Activated naive CD4-positive, alpha-beta T cell treated with anti-CD3 and anti-CD28 coated beads for 36 hours (primary cell): Measurements from ENCODE around the gene TOX2. TPM values are rescaled to one million over a fixed set of nuclear protein-coding genes. Genes with fewer than 3 reads are reported as not detected.

Source experiments
- CTCF ChIA-PET: fragments of 350-600 bp; sonication (Branson Sonifier 250); formaldehyde crosslinking; loops from one replicate; lab custom pipeline; 2021; ENCODE audit warnings: antibody characterized with exemption; lab: Charles Lee
- DNase-seq: peaks from one replicate; pipeline ENCODE4 v3.0.0-alpha.2; 2020
- H3K27ac Mint-ChIP-seq: one replicate; pipeline ENCODE4 v1.8.0; 2021; ENCODE audit warnings: mild to moderate bottlenecking, mixed read lengths
- H3K27me3 Mint-ChIP-seq: one replicate; pipeline ENCODE4 v1.8.0; 2021; ENCODE audit warnings: low read depth, mixed read lengths
- H3K36me3 Mint-ChIP-seq: one replicate; pipeline ENCODE4 v1.8.0; 2021; ENCODE audit warnings: low read depth, mixed read lengths
- H3K4me1 Mint-ChIP-seq: one replicate; pipeline ENCODE4 v1.8.0; 2021; ENCODE audit warnings: low read depth, mixed read lengths
- H3K4me3 Mint-ChIP-seq: one replicate; pipeline ENCODE4 v1.8.0; 2021; ENCODE audit warnings: mild to moderate bottlenecking, moderate library complexity, mixed read lengths
- H3K9me3 Mint-ChIP-seq: one replicate; pipeline ENCODE4 v1.8.0; 2021; ENCODE audit warnings: mixed read lengths
- intact Hi-C: fragments of 100-400 bp; cut with micrococcal nuclease; formaldehyde crosslinking; loops from one replicate; pipeline ENCODE4 v1.15.1; 2023
- total RNA-seq, 2 experiments: library from RNA; stranded (reverse); gene quantifications; one replicate each; pipeline ENCODE4 v1.2.3, GENCODE V29; 2021

TOX2 gene
- total RNA-seq, 2 experiments from 2014 or later, result 1.2 to 1.6 TPM

DNA sequence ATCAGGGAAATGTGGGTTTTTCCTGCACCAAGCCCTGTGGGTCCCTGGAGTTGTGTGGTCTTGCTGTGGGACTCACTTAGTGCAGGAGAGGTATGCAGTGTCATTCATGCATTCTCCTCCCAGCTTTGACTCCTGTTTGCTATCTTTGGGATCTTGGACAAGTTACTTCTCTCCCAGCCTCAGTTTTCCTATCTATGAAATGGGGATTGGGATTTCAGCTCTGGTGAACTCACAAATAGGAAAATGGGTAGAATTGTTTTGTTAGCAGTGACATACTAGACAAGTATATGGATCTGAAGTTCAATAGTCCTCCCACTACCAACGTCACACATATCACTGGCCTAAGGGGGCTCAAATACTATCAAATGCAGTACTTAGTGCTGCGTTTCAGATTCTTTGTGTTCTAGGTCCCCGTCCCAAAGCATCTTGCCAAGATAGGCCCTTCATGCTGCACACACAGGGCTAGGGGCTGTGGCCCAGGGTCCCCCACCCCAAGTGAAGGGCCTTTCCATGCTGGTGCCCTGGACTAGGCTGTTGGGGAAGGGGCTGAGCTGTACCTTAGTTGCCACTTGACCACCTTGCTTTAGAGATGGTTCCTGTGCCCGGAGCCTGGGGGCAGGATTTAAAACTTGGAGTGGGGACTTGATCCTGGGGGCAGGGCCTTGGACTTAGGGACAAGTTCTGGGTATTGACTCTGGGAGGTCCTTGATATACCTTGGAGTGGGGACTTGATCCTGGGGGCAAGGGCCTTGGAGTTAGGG lies 98.0 kb downstream of the TOX2 start:
- no peaks in the 10 kb centered on the region for H3K9me3 Mint-ChIP-seq
- CTCF ChIA-PET, result interaction anchor here (0.9 kb wide), 1 partner anchor 10 kb away, joined by 3 read pairs; no protein-coding TSS in a partner anchor

DNA sequence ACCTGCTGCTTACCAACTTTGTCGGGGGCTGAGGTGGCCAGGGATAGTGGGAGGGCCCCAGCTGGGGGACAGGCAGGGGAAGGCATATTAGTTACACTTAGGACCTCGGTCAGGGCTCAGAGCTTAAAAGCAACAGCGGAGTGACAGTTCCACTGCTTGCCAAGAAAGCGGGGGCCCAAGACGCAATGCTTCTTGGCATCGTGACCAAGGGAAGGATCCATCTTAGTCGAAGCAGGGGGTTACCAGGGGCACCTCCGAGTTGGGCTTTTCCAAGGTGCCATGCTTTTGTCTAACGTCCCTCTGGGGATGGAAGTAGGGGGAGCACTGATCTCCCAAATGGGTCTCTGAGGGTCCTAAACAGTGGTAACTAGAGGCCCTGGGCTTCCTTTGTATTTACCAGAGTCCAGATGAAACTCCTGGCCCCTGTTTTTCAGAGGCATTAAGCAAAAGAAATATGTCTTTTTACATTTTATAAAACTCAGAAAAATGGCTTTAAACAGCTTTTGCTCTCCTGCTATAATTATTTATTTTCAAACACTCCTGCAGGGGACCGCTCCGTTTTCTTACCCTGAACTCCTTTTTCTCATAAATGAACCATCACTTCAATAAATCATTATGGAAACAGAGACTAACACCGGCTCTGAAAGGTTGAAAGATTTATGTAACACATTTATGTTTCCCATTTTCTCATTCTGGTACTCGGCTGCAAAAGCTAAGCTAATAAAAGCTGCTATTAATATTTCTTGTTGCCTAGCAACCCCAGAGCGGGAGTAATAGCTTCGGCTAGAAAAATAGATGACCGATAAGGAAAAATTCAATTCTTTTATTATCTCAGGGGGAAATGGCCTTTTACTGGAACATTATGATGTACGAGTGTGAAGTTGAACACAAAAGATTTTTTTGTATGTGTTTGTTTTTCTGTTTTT lies 100.4 kb downstream of the TOX2 start:
- no peak overlapping the region for H3K27ac Mint-ChIP-seq
- intact Hi-C loops, result loop anchor here (5.0 kb wide), 1 partner anchor 847 kb away; no protein-coding TSS in a partner anchor
- no peaks in the 10 kb centered on the region for H3K36me3 Mint-ChIP-seq
- CTCF ChIA-PET, result interaction anchor here (0.6 kb wide), 2 partner anchors 59 to 444 kb away, joined by 4 to 5 read pairs; no protein-coding TSS in a partner anchor
- H3K4me3 Mint-ChIP-seq, result no peak overlapping the region
- H3K9me3 Mint-ChIP-seq, result no peaks in the 10 kb centered on the region
- no peak for DNase-seq
- peaks cover 37% of the 10 kb centered on the region for H3K4me1 Mint-ChIP-seq
- H3K27me3 Mint-ChIP-seq, result peaks cover 2% of the 10 kb centered on the region

More for the DNA sequence above, 98.0 kb downstream of the TOX2 start:
- peaks cover 2% of the 10 kb centered on the region for H3K27me3 Mint-ChIP-seq
- no peaks in the 10 kb centered on the region for H3K36me3 Mint-ChIP-seq
- intact Hi-C loops, result no loop called here
- H3K4me1 Mint-ChIP-seq, result peaks cover 21% of the 10 kb centered on the region
- H3K4me3 Mint-ChIP-seq, result no peak overlapping the region
- no peak for DNase-seq
- H3K27ac Mint-ChIP-seq, result no peak overlapping the region

DNA sequence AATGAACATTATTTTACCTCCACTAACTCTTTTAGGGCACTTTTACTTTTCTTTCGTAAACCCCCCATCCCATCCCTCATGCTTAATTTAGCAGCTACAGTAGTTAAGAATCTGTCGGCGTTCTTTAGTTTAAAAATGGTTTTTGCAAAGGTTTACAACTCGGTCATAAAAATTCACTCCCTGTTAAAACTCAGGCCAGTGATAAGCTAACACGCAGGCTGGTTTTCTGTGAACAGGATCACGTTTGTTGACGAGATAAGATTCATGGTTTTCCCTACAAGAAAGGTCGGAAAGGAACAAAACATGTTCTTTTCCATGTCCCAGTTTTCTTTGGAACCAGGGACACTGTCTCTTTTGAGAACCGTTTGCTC lies 101.1 kb downstream of the TOX2 start:
- Mint-ChIP-seq H3K4me1 (peaks cover 34% of the 10 kb centered on the region), H3K36me3 (no peaks in the 10 kb centered on the region), H3K9me3 (no peaks in the 10 kb centered on the region), H3K27ac (no peak overlapping the region), H3K4me3 (no peak overlapping the region), H3K27me3 (peaks cover 2% of the 10 kb centered on the region)
- no peak for DNase-seq
- CTCF ChIA-PET, result no interaction called here
- intact Hi-C loops, result loop anchor here (5.0 kb wide), 1 partner anchor 847 kb away; no protein-coding TSS in a partner anchor

DNA sequence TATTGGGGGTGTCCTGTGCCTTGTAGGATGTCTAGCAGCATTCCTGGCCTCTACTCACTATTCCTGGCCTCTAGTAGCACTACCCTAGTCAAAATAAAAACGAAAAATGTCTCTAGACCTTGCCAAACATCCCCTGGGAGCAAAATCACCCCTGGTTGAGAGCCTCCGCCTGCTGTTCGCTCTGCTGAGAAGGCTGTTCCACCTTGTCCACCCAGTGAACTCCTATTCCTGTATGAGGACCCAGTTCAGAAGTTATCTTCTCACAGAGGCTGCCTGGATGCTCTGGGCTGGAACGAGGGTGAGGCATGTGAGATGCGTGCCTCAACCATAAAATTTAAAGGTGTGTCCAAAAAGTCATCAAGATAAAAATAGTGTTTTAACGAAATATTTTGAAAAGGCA lies 101.9 kb downstream of the TOX2 start:
- no peak overlapping the region for H3K27ac Mint-ChIP-seq
- CTCF ChIA-PET, result no interaction called here

DNA sequence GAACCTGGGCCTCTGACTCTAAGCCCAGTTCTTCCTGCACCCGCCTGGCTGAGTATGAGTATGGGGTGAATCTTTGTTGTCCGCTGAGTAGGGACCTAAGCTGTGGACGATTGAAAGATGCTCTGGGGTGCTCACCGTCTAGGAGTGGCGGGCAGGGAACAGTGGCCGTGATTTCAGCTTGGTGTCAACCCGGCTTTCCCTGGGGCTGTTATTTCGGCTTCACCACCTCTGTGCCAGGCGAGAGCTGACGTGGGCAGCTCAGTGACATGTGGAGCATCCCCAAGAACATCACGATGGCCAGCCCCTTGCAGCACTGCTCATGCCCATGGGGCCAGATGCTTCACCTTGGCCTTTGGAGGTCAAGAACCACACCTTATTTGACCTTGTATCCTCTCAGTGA lies 102.6 kb downstream of the TOX2 start:
- Mint-ChIP-seq H3K4me3 (no peak overlapping the region), H3K27ac (no peak overlapping the region), H3K4me1 (peaks cover 25% of the 10 kb centered on the region), H3K9me3 (no peaks in the 10 kb centered on the region), H3K36me3 (no peaks in the 10 kb centered on the region), H3K27me3 (no peaks in the 10 kb centered on the region)
- intact Hi-C loops, result loop anchor here (5.0 kb wide), 1 partner anchor 845 kb away; no protein-coding TSS in a partner anchor
- CTCF ChIA-PET, result interaction anchor here (1.6 kb wide), 1 partner anchor 12 kb away, joined by 4 read pairs; no protein-coding TSS in a partner anchor
- no peak for DNase-seq

More for the DNA sequence above, 101.9 kb downstream of the TOX2 start:
- Mint-ChIP-seq H3K4me3 (no peak overlapping the region), H3K36me3 (no peaks in the 10 kb centered on the region), H3K9me3 (no peaks in the 10 kb centered on the region), H3K27me3 (no peaks in the 10 kb centered on the region), H3K4me1 (peaks cover 31% of the 10 kb centered on the region)
- DNase-seq, result no peak
- intact Hi-C loops, result loop anchor here (5.0 kb wide), 1 partner anchor 846 kb away; no protein-coding TSS in a partner anchor

DNA sequence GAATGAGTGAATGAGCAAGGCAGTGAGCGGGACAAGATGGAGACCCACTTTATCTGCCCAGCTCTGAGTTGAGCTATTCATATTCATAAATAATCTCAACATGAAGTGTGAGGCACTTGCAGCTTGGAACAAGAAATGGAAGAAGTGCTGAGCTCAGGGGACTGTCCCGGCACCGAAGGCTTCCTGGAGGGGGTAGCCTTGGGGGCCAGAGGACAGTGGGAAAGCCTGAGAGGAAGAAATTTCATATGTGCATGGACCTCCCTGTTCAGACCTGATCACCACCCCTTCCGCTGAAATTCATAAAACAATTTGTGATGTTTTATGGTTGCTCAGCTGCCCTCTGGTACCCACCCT lies 103.2 kb downstream of the TOX2 start:
- H3K4me1 Mint-ChIP-seq, result peaks cover 23% of the 10 kb centered on the region
- no peak overlapping the region for H3K27ac Mint-ChIP-seq
- no peak overlapping the region for H3K4me3 Mint-ChIP-seq
- intact Hi-C loops, result loop anchor here (2.0 to 5.0 kb wide), 2 partner anchors 63 to 844 kb away; no protein-coding TSS in a partner anchor
- no peaks in the 10 kb centered on the region for H3K36me3 Mint-ChIP-seq
- H3K9me3 Mint-ChIP-seq, result no peaks in the 10 kb centered on the region
- DNase-seq, result no peak
- no peaks in the 10 kb centered on the region for H3K27me3 Mint-ChIP-seq
- CTCF ChIA-PET, result interaction anchor here (1.6 kb wide), 1 partner anchor 11 kb away, joined by 4 read pairs; no protein-coding TSS in a partner anchor

DNA sequence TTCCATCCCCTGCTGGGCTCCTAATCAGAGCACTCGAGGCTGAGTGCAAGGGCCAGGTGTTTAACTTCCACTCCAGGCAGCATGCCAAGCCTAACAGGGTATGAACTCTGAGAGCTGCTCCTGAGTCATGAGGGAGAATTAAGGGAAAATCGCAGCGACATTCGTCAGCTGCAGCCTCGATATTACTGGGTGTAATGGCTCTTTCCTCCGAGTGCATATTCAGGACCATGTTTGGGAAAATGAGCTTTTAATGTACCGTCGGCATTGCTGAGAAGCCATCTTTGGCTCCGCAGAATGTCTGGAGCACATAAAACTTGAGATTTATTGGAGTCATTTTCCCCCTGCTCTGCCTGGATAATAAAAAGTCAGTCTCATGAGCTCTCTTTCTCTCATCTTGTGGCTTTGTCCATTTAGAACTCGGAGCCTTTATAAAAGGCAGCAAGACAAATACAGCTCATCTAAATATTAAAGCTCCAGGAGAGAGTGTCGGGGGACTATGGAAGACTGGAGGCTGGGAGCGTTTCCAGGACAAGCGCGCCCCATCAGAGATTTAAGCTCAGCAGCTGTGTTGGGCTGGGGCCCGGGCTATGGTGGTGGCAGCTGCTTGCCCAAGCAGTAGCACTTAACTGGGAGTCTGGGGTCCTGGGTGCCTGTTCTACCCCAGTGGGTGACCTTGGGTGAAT lies 103.7 kb downstream of the TOX2 start:
- no peak overlapping the region for H3K27ac Mint-ChIP-seq

DNA sequence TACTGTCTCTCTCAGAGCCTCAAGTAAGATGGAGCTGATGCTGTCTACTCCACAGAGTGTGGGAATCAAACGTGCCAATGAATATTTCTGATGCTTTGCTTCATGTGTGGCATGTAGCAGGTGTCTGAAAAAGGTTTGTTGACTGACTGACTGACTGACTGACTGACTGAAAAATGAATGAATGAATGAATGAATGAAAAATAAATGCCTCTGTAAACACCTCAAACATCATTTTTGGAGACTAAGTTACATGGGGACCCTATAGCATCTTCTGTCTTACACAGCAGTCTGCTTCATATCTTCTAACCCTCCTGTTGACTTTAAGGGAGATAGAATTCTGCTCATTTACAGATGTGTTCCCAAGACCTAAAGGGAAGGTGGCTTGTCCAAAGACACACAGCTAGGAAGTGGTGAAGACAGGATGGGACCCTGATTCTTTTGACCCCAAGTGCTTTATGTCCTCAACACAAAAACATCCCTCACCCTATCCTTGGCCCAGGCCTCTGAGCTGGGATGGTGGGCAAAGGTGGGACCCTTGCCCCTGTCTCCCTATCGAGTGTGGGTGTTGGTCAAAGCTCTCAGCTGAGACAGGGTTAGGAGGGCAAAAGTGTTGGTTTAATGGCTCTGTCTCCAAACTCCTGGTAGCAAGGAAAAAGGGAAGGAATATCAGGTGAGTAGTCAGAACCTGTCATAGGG lies 104.4 kb downstream of the TOX2 start:
- no peaks in the 10 kb centered on the region for H3K36me3 Mint-ChIP-seq
- peaks cover 23% of the 10 kb centered on the region for H3K4me1 Mint-ChIP-seq
- H3K27me3 Mint-ChIP-seq, result no peaks in the 10 kb centered on the region
- H3K4me3 Mint-ChIP-seq, result peak overlapping the region; percentile 56
- no peak for DNase-seq
- H3K27ac Mint-ChIP-seq, result peak overlapping the region; percentile 72
- intact Hi-C loops, result loop anchor here (2.0 to 5.0 kb wide), 2 partner anchors 64 to 843 kb away; no protein-coding TSS in a partner anchor
- no peaks in the 10 kb centered on the region for H3K9me3 Mint-ChIP-seq
- CTCF ChIA-PET, result no interaction called here

More for the DNA sequence above, 103.7 kb downstream of the TOX2 start:
- Mint-ChIP-seq H3K9me3 (no peaks in the 10 kb centered on the region), H3K4me1 (peaks cover 23% of the 10 kb centered on the region), H3K36me3 (no peaks in the 10 kb centered on the region), H3K27me3 (no peaks in the 10 kb centered on the region), H3K4me3 (no peak overlapping the region)
- intact Hi-C loops, result loop anchor here (2.0 to 5.0 kb wide), 2 partner anchors 64 to 844 kb away; no protein-coding TSS in a partner anchor
- CTCF ChIA-PET, result interaction anchor here (1.6 kb wide), 1 partner anchor 10 kb away, joined by 4 read pairs; no protein-coding TSS in a partner anchor
- DNase-seq, result no peak

DNA sequence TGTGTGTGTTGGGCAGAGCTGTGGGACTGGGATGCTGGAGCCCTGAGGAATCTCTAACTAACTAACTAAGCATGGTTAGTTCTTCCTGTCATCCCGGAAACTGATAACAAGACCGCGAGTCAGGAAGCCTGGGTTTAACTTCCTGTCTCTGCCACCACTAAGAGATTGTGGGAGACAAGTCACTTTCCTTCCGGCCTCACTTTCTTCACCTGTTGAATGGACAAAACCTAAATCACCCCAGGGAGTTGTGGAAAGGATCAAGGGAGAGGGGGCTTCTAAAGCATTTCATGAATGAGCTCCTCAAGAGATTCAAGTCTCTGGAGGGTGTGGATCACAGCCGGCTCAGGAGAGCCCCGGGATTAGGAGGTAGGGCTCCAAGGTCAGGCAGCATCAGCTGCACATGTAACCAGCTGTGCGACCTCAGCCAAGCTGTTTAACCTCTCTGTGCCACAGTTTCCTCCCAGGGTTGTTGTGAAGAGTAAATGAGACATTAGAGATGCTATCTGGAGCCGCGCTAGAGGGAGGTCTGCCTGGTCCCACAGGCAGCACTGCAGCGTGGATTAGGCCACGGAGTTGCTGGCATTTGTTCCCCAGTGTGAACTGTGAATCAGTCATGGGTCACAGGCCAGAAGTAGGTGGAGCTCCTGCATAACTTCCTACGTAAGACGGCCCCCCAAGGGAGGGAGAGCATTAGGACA lies 105.1 kb downstream of the TOX2 start:
- Mint-ChIP-seq H3K4me3 (peak overlapping the region; percentile 56), H3K36me3 (no peaks in the 10 kb centered on the region), H3K27ac (peak overlapping the region; percentile 72), H3K27me3 (no peaks in the 10 kb centered on the region), H3K4me1 (peaks cover 23% of the 10 kb centered on the region), H3K9me3 (no peaks in the 10 kb centered on the region)
- CTCF ChIA-PET, result no interaction called here
- intact Hi-C loops, result loop anchor here (2.0 to 5.0 kb wide), 2 partner anchors 65 to 843 kb away; no protein-coding TSS in a partner anchor
- DNase-seq, result peak; percentile 64

DNA sequence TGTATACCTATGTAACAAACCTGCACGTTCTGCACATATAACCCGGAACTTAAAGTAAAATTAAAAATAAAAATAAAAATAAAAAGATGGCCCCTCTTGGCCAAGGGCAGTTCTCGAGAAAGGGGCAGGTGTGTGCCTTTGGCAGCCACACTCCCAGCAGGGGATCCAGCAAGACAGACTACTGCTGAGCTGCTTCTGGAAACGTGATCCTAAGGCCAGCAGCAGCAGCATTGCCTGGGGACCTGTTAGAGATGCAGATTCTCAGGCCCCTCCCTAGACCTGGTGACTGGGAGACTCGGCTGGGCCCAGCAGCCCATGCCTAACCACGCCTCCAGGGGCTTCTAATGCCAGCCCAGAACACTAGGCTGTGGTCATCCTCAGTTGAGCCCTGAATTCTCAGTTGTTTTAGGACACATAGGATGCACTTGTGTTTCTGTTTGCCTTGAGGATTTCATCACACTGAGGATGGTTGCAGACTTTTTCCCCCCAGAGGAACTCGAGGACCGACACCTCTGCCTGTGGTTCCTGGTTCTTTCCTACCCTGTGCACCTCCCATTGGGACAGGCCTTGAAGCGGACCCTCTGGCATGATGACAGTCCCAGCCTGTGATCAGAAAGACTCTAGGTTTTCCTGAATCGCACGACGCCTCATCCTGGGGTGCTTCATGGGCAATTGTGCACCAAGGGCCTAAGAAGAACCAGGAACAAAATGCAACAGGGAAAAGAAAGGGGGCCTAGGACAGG lies 105.9 kb downstream of the TOX2 start:
- no peaks in the 10 kb centered on the region for H3K36me3 Mint-ChIP-seq
- H3K4me3 Mint-ChIP-seq, result no peak overlapping the region
- no peaks in the 10 kb centered on the region for H3K9me3 Mint-ChIP-seq
- CTCF ChIA-PET, result no interaction called here
- H3K27me3 Mint-ChIP-seq, result no peaks in the 10 kb centered on the region
- H3K4me1 Mint-ChIP-seq, result peaks cover 23% of the 10 kb centered on the region
- no peak overlapping the region for H3K27ac Mint-ChIP-seq
- intact Hi-C loops, result no loop called here
- DNase-seq, result no peak
